ENCODE data around the gene PLK1. TPM values are rescaled to one million over a fixed set of nuclear protein-coding genes. Genes with fewer than 3 reads are reported as not detected.

The PLK1 gene
- total and polyA plus RNA-seq, 2 of the 13 experiments (the other 11 are each of a cell fraction or from before 2014, with no cell fraction given) = 71.5 to 76.3 TPM

- Histone ChIP-seq H4K20me1 (ENCODE audit: insufficient read depth, low read length) (no peaks in the 10 kb centered on the region), H3K36me3 (replicated peaks in 1 of 2; ENCODE audit: control insufficient read depth in 1 of 2, insufficient read depth in 2 of 2, low read length in 2 of 2) (no peaks in the 10 kb centered on the region), H3K9me3 (ENCODE audit: low read length) (peaks cover 19% of the 10 kb centered on the region), H3K4me2 (ENCODE audit: low read depth, low read length) (no peak overlapping the region), H3K79me2 (ENCODE audit: insufficient read depth, low read length) (no peaks in the 10 kb centered on the region), H3K4me1 (ENCODE audit: insufficient read depth, low read length) (peaks cover 22% of the 10 kb centered on the region), H3K27me3 (ENCODE audit: control insufficient read depth in 1 of 2, insufficient read depth in 2 of 2, low read length in 2 of 2) (peaks cover 1 to 3% of the 10 kb centered on the region in 2 experiments; a peak in 1 of 5 replicates), H3K27ac (ENCODE audit: extremely low read length, insufficient read depth, low read length) (no peak overlapping the region), H3K9ac (ENCODE audit: insufficient read depth, low read depth, low read length) (no peak overlapping the region), H2AFZ (ENCODE audit: low read length) (no peak overlapping the region), H3K4me3 (replicated peaks in 1 of 3; ENCODE audit: insufficient read depth in 1 of 3, low read depth in 2 of 3, low read length in 3 of 3) (no peak overlapping the region)
- CTCF ChIA-PET (ENCODE audit: low intra/inter-chr PET ratio, low total read pairs) = no interaction called here
- POLR2A ChIA-PET = no interaction called here
- no peak for TF ChIP-seq THYN1 (CRISPR knock-in tag; IDR thresholded peaks at IDR 0.05; ENCODE audit: borderline replicate concordance, low read depth)
- TF ChIP-seq ZNF331 (CRISPR knock-in tag; IDR thresholded peaks at IDR 0.05) = peak; percentile 100
- ATAC-seq (no peak), FAIRE-seq (no peak), DNase-seq (ENCODE audit: low spot score) (no peak)
- in situ Hi-C loops (cut with HindIII; ENCODE audit: extremely low pct_ligation_motif_present, low pct_unique_long_range_greater_than_20kb) (no loop called here), intact Hi-C loops (cut with micrococcal nuclease; ENCODE audit: unreplicated experiment) (no loop called here)
- no TSS peak for BruUV-seq (replicated peaks)
Measured at GRCh38 chr16:23709536-23709935, 30.8 kb downstream of the PLK1 start.

DNA sequence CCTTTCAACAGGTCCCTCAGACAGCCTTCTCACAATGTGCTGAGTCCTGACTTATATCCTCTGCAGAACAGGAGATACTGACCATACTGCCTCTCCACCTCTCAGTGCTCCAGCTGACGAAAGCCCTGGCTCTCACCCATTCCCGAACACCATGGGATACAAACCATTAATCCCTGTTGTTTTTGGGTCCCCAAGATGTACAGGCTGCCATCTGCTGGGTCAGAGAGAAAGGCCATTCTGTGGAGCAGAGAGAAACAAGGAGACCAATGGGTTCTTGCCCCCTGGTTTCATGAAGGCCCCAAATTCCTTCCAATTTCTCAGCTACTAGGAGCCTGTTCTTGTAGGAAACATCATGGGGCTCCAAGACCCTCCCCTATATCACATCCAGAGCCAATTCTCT is 31.3 kb downstream of the PLK1 start:
- whole genome bisulfite sequencing (ENCODE audit: low lambda C conversion rate) = 51% methylated on average over 2 of the region's 2 CpGs
- POLR2A ChIA-PET = no interaction called here
- no peak for FAIRE-seq
- TF ChIP-seq SMAD1 (CRISPR knock-in tag; IDR thresholded peaks at IDR 0.05; ENCODE audit: borderline replicate concordance, low read depth) = no peak
- TF ChIP-seq IKZF1 (IDR thresholded peaks at IDR 0.05) = no peak
- TF ChIP-seq SALL1 (CRISPR knock-in tag; IDR thresholded peaks at IDR 0.05) = no peak
- no peak for TF ChIP-seq ZFP37 (CRISPR knock-in tag; IDR thresholded peaks at IDR 0.05; ENCODE audit: borderline replicate concordance)
- no peak for TF ChIP-seq ZNF263 (CRISPR knock-in tag; IDR thresholded peaks at IDR 0.05)
- TF ChIP-seq THAP11 (CRISPR knock-in tag; IDR thresholded peaks at IDR 0.05) = no peak
- TF ChIP-seq ZNF7 (CRISPR knock-in tag; IDR thresholded peaks at IDR 0.05) = no peak
- TF ChIP-seq SP5 (CRISPR knock-in tag; IDR thresholded peaks at IDR 0.05; ENCODE audit: borderline replicate concordance, low read depth) = no peak
- TF ChIP-seq, protein P1, sequence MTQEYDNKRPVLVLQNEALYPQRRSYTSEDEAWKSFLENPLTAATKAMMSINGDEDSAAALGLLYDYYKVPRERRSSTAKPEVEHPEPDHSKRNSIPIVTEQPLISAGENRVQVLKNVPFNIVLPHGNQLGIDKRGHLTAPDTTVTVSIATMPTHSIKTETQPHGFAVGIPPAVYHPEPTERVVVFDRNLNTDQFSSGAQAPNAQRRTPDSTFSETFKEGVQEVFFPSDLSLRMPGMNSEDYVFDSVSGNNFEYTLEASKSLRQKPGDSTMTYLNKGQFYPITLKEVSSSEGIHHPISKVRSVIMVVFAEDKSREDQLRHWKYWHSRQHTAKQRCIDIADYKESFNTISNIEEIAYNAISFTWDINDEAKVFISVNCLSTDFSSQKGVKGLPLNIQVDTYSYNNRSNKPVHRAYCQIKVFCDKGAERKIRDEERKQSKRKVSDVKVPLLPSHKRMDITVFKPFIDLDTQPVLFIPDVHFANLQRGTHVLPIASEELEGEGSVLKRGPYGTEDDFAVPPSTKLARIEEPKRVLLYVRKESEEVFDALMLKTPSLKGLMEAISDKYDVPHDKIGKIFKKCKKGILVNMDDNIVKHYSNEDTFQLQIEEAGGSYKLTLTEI (CRISPR knock-in tag; conservative IDR thresholded peaks at IDR 0.05) = no peak
- TF ChIP-seq CEBPB (IDR thresholded peaks at IDR 0.05; ENCODE audit: borderline replicate concordance, low read depth, low read length) = no peak
- no peak for TF ChIP-seq ARHGAP35 (CRISPR knock-in tag; IDR thresholded peaks at IDR 0.05; ENCODE audit: borderline replicate concordance)
- no peak for TF ChIP-seq ZSCAN12 (CRISPR knock-in tag; IDR thresholded peaks at IDR 0.05)
- no peak for TF ChIP-seq POLR2A (IDR thresholded peaks at IDR 0.05; ENCODE audit: insufficient read depth in 1 of 2, low read depth in 2 of 2, low read length in 2 of 2)
- TF ChIP-seq SUZ12 (IDR thresholded peaks at IDR 0.05; ENCODE audit: low read depth, low read length) = no peak
- TF ChIP-seq, protein P2, sequence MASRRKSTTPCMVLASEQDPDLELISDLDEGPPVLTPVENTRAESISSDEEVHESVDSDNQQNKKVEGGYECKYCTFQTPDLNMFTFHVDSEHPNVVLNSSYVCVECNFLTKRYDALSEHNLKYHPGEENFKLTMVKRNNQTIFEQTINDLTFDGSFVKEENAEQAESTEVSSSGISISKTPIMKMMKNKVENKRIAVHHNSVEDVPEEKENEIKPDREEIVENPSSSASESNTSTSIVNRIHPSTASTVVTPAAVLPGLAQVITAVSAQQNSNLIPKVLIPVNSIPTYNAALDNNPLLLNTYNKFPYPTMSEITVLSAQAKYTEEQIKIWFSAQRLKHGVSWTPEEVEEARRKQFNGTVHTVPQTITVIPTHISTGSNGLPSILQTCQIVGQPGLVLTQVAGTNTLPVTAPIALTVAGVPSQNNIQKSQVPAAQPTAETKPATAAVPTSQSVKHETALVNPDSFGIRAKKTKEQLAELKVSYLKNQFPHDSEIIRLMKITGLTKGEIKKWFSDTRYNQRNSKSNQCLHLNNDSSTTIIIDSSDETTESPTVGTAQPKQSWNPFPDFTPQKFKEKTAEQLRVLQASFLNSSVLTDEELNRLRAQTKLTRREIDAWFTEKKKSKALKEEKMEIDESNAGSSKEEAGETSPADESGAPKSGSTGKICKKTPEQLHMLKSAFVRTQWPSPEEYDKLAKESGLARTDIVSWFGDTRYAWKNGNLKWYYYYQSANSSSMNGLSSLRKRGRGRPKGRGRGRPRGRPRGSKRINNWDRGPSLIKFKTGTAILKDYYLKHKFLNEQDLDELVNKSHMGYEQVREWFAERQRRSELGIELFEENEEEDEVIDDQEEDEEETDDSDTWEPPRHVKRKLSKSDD (CRISPR knock-in tag; IDR thresholded peaks at IDR 0.05; ENCODE audit: low read depth) = no peak
- no peak for TF ChIP-seq MAFG (CRISPR knock-in tag; IDR thresholded peaks at IDR 0.05)

More for the DNA sequence above, 31.3 kb downstream of the PLK1 start:
- Histone ChIP-seq H3K4me3 (replicated peaks in 1 of 3; ENCODE audit: insufficient read depth in 1 of 3, low read depth in 2 of 3, low read length in 3 of 3) (no peak overlapping the region), H3K79me2 (ENCODE audit: insufficient read depth, low read length) (no peaks in the 10 kb centered on the region), H4K20me1 (ENCODE audit: insufficient read depth, low read length) (no peaks in the 10 kb centered on the region), H3K27me3 (ENCODE audit: control insufficient read depth in 1 of 2, insufficient read depth in 2 of 2, low read length in 2 of 2) (peaks cover 3% of the 10 kb centered on the region in 2 experiments; a peak in 1 of 5 replicates), H3K4me1 (ENCODE audit: insufficient read depth, low read length) (peaks cover 17% of the 10 kb centered on the region), H3K9me3 (ENCODE audit: low read length) (peaks cover 19% of the 10 kb centered on the region), H3K36me3 (replicated peaks in 1 of 2; ENCODE audit: control insufficient read depth in 1 of 2, insufficient read depth in 2 of 2, low read length in 2 of 2) (no peaks in the 10 kb centered on the region), H3K4me2 (ENCODE audit: low read depth, low read length) (no peak overlapping the region), H3K9ac (ENCODE audit: insufficient read depth, low read depth, low read length) (no peak overlapping the region), H2AFZ (ENCODE audit: low read length) (no peak overlapping the region), H3K27ac (ENCODE audit: extremely low read length, insufficient read depth, low read length) (no peak overlapping the region)
- no peak for ATAC-seq
- intact Hi-C loops (cut with micrococcal nuclease; ENCODE audit: unreplicated experiment) (no loop called here), in situ Hi-C loops (cut with HindIII; ENCODE audit: extremely low pct_ligation_motif_present, low pct_unique_long_range_greater_than_20kb) (loop anchor here (10.0 kb wide), 1 partner anchor 65 kb away; no protein-coding TSS in a partner anchor)
- DNase-seq (ENCODE audit: low spot score) = no peak
- no TSS peak for BruUV-seq (replicated peaks)
- CTCF ChIA-PET (ENCODE audit: low intra/inter-chr PET ratio, low total read pairs) = no interaction called here

Data from HepG2 (cell line).